Progenitor cell of endocrine pancreas (in vitro differentiated cells): Measurements from ENCODE around the gene BIN1. TPM values are rescaled to one million over a fixed set of nuclear protein-coding genes. Genes with fewer than 3 reads are reported as not detected.

ENCODE experiments used
- DNase-seq: peaks from one replicate; pipeline ENCODE4 v3.0.0; 2021; ENCODE audit warnings: low spot score; ENCODE audit not compliant: unreplicated experiment
- H3K27ac Mint-ChIP-seq: 2 replicates; pipeline ENCODE4 v1.8.0; 2021; ENCODE audit warnings: mild to moderate bottlenecking, moderate library complexity, mixed read lengths
- H3K27me3 Mint-ChIP-seq: 2 replicates; pipeline ENCODE4 v1.8.0; 2021; ENCODE audit warnings: mixed read lengths
- H3K36me3 Mint-ChIP-seq: 2 replicates; pipeline ENCODE4 v1.8.0; 2022; ENCODE audit warnings: mixed read lengths; ENCODE audit not compliant: insufficient read depth
- H3K4me1 Mint-ChIP-seq: 2 replicates; pipeline ENCODE4 v1.8.0; 2021; ENCODE audit warnings: low read depth, mixed read lengths
- H3K4me3 Mint-ChIP-seq: 2 replicates; pipeline ENCODE4 v1.8.0; 2021; ENCODE audit warnings: low read depth, mild to moderate bottlenecking, moderate library complexity, mixed read lengths
- H3K9me3 Mint-ChIP-seq: 2 replicates; pipeline ENCODE4 v1.8.0; 2021; ENCODE audit warnings: low read depth, mixed read lengths
- CTCF ChIP-seq: fragments of 200-600 bp; sonication (generic); IDR thresholded peaks from one replicate; pipeline ENCODE4 v1.5.0; 2021; ENCODE audit warnings: antibody characterized with exemption, mild to moderate bottlenecking; ENCODE audit not compliant: unreplicated experiment
- total RNA-seq: library from RNA; stranded (reverse); gene quantifications from 2 replicates; pipeline ENCODE4 v1.2.1, GENCODE V29; 2021

The BIN1 gene
- total RNA-seq, 1 donor from 2014 or later = 66.0 TPM

DNA sequence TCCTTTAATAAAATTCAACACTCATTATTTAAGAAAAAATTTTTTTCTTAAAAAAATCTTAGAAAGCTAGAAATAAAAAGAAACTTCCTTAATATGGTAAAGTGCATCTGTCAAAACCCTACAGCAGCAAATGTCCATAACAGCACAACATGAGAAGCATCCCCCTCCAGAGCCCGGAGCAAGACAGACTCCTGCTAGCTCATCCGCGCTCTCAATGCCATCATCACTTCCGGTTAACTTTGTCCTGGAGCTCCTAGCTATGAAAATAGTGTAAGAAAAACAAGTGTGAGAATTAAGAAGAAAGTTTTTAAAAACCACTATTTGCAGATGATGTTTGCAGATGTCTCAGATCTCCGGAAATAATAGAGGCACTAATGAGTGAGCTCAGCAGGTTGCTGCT lies 105.2 kb downstream of the BIN1 start:
- H3K27ac Mint-ChIP-seq = no peak overlapping the region
- H3K9me3 Mint-ChIP-seq = no peaks in the 10 kb centered on the region
- TF ChIP-seq CTCF = no peak
- DNase-seq = no peak
- H3K4me3 Mint-ChIP-seq = no peak overlapping the region
- no peaks in the 10 kb centered on the region for H3K36me3 Mint-ChIP-seq
- H3K4me1 Mint-ChIP-seq = peaks cover 19% of the 10 kb centered on the region
- no peaks in the 10 kb centered on the region for H3K27me3 Mint-ChIP-seq

GRCh38 chr2:127000937-127001336 lies 106.0 kb downstream of the BIN1 start:
- no peaks in the 10 kb centered on the region for H3K36me3 Mint-ChIP-seq
- TF ChIP-seq CTCF = no peak
- H3K27me3 Mint-ChIP-seq = no peaks in the 10 kb centered on the region
- peaks cover 27% of the 10 kb centered on the region for H3K4me1 Mint-ChIP-seq
- H3K4me3 Mint-ChIP-seq = no peak overlapping the region
- no peaks in the 10 kb centered on the region for H3K9me3 Mint-ChIP-seq
- no peak overlapping the region for H3K27ac Mint-ChIP-seq
- no peak for DNase-seq

GRCh38 chr2:127000194-127000593 lies 106.8 kb downstream of the BIN1 start:
- Mint-ChIP-seq H3K27me3 (no peaks in the 10 kb centered on the region), H3K27ac (no peak overlapping the region), H3K36me3 (no peaks in the 10 kb centered on the region), H3K9me3 (no peaks in the 10 kb centered on the region), H3K4me1 (peaks cover 34% of the 10 kb centered on the region), H3K4me3 (no peak overlapping the region)
- TF ChIP-seq CTCF = no peak
- DNase-seq = no peak

DNA sequence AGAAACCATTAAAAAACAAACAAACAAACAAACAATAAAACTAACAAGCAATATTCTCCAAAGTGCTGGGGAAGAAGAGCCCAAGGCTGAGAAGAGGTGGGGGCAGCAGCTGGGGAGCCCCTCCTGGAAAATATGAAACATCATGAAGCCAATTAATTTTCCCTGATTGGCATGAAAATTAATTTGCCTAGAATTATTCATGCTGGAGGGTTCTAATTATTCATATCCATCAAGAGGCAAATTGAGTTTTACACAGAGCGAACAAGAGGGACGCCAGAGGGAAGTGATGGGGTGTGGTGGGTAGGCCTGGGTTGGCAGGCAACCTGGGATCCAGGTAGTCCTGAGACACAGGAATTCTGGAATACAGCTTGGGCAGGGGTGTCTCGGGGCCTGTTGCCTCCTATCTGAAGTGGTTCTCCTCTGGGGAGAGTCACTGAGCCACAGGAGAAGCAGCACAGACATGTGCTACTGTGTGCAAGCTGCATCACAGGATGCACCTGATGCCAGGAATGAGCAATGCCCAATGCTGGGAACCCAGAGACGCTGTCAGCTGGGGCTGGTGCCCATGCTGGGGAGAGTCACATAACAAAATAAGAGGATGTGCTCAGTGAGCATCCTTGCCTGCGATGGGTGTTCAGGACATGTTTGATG lies 107.7 kb downstream of the BIN1 start:
- no peaks in the 10 kb centered on the region for H3K36me3 Mint-ChIP-seq
- H3K4me3 Mint-ChIP-seq = no peak overlapping the region
- H3K27ac Mint-ChIP-seq = no peak overlapping the region
- peaks cover 31% of the 10 kb centered on the region for H3K4me1 Mint-ChIP-seq
- no peaks in the 10 kb centered on the region for H3K27me3 Mint-ChIP-seq
- no peaks in the 10 kb centered on the region for H3K9me3 Mint-ChIP-seq
- DNase-seq = no peak
- no peak for TF ChIP-seq CTCF

DNA sequence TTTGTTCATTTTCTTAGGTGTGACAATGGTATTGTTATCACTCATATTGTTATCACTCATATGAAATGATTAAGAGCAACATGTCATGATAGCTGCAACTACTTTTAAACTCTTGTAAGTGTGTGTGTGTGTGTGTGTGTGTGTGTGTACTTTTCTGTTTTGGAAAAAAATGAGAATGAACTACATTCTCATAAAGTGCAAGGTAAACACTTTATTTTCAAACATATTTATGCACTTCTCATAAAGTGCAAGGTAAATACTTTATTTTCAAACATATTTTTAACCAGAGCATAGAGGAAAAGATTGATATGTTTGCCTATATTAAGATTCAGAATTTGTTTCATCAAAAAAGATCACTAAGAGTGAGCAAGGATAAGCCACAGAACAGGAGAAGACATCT lies 108.5 kb downstream of the BIN1 start:
- H3K36me3 Mint-ChIP-seq = no peaks in the 10 kb centered on the region
- no peak overlapping the region for H3K27ac Mint-ChIP-seq
- no peak overlapping the region for H3K4me3 Mint-ChIP-seq
- no peak for DNase-seq
- no peaks in the 10 kb centered on the region for H3K27me3 Mint-ChIP-seq
- peaks cover 31% of the 10 kb centered on the region for H3K4me1 Mint-ChIP-seq
- no peaks in the 10 kb centered on the region for H3K9me3 Mint-ChIP-seq
- no peak for TF ChIP-seq CTCF

Other genes with a start within 250 kb of the BIN1 start
- gene TEX51, start 208.3 kb downstream of the BIN1 start, total RNA-seq = not detected in 2 replicates
- gene CYP27C1, start 113.1 kb upstream of the BIN1 start, total RNA-seq = 8.0 and 8.6 TPM in 2 replicates
- gene ERCC3, start 187.0 kb upstream of the BIN1 start, total RNA-seq = 63.5 and 65.8 TPM in 2 replicates